AG04449 (cell line): ENCODE data around the gene NIT1.

ENCODE experiments used
- CTCF ChIA-PET: fragments of 350-600 bp; formaldehyde crosslinking; extraction: SDS; loops from one replicate; lab custom pipeline; 2021; ENCODE audit warnings: antibody characterized with exemption; lab: Yijun Ruan, JAX
- POLR2A ChIA-PET: fragments of 400-600, 350-600 bp; formaldehyde crosslinking; extraction: SDS; loops from one replicate; lab custom pipeline; 2020; ENCODE audit warnings: antibody characterized with exemption, inconsistent platforms; lab: Yijun Ruan, JAX
- DNase-seq: peaks from one replicate; pipeline ENCODE4 v3.0.0-alpha.2; 2010; ENCODE audit warnings: low read depth, low spot score
- H3K4me3 ChIP-seq: 2 replicates; pipeline ENCODE4 v1.5.1; 2011; ENCODE audit warnings: low read depth, mild to moderate bottlenecking, control low read depth, low read length
- TF ChIP-seq, protein P1 (sequence below): IDR thresholded peaks from one replicate; pipeline ENCODE4 v1.5.1; 2011; ENCODE audit warnings: mild to moderate bottlenecking, moderate library complexity, low read length, control low read depth, inconsistent platforms; ENCODE audit not compliant: insufficient read depth; ENCODE audit errors: missing control alignments

Gene NIT1

DNA sequence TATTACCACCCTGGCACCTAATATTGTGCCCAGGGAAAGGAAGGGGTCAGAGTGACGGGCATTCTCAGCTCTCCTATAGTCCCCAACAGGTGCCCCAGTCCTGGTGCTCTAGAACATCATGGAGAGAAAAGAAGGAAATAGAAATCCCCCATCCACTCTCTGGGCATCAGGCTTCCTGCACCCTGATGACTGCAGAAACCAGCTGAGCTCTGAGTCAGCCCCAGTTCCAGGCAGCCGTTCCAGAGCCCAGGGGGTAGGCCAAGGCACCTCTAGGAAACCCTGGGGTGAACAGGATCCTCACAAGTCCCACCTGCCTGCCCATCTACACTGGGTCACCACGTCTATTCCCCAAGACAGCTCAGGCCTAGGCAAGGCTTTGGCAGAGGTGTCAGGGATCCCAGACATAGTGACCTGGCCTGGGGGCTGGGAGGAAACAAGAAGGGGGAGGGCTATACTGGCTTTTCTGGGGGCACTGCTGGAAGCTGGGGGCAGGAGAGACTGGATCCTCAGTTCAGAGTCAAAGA lies 29.3 kb upstream of the NIT1 start:
- TF ChIP-seq, protein P1, sequence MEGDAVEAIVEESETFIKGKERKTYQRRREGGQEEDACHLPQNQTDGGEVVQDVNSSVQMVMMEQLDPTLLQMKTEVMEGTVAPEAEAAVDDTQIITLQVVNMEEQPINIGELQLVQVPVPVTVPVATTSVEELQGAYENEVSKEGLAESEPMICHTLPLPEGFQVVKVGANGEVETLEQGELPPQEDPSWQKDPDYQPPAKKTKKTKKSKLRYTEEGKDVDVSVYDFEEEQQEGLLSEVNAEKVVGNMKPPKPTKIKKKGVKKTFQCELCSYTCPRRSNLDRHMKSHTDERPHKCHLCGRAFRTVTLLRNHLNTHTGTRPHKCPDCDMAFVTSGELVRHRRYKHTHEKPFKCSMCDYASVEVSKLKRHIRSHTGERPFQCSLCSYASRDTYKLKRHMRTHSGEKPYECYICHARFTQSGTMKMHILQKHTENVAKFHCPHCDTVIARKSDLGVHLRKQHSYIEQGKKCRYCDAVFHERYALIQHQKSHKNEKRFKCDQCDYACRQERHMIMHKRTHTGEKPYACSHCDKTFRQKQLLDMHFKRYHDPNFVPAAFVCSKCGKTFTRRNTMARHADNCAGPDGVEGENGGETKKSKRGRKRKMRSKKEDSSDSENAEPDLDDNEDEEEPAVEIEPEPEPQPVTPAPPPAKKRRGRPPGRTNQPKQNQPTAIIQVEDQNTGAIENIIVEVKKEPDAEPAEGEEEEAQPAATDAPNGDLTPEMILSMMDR = no peak
- no peak overlapping the region for H3K4me3 ChIP-seq
- ChIA-PET CTCF (interaction anchor here (1.0 to 7.8 kb wide), 4 partner anchors 10 to 93 kb away, joined by 3 to 82 read pairs (median 4); partner anchors contain the start of gene KLHDC9), POLR2A (interaction anchor here (1.1 to 1.3 kb wide), 2 partner anchors 12 to 43 kb away, joined by 3 to 4 read pairs; partner anchors contain the start of gene USF1)
- no peak for DNase-seq

DNA sequence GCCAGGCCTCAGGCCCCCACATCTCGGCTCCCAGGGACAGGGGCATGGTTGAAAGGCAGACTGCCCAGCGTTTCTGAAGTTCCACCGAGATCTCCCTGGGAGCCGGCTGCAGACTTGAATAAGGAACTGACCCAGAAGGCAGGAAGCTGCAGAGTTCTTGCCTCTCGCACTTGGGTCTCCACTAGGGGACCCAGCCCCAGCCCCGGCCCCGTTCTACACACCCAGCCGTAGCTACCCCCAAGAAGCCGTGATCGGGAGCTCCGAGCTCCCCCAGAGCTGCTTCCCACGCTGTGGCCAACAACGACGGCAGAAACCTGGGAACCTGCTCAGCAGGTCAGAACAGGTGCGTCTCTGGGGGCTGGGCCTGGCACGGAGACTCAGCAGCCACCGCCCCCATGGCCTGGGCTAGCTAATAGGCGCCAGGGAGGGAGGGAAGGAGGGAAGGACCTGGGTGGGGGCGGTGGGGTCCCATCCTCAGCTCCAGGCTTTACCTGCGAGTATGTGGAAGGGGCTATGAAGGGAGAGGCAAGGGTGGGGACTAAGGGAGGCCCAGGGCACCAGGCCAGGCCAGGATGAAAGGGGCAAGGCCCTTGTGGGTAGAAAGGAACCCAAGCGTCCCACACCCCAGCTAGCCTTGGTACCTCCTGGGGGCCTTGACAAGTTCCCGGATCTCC lies 28.5 kb upstream of the NIT1 start, which contains the start of gene NECTIN4:
Gene NECTIN4 (minus strand): TSS at position 308 of the 674 bp plus-strand sequence. CDS start 262 bp downstream, at position 46.
- ChIA-PET POLR2A (interaction anchor here (1.1 to 1.3 kb wide), 2 partner anchors 12 to 44 kb away, joined by 3 to 4 read pairs; partner anchors contain the start of gene USF1), CTCF (interaction anchor here (0.5 to 7.8 kb wide), 4 partner anchors 9 to 92 kb away, joined by 3 to 82 read pairs (median 4); partner anchors contain the start of gene KLHDC9)
- DNase-seq = no peak
- TF ChIP-seq, protein P1 = no peak
- H3K4me3 ChIP-seq = no peak within 1 kb of the TSS

DNA sequence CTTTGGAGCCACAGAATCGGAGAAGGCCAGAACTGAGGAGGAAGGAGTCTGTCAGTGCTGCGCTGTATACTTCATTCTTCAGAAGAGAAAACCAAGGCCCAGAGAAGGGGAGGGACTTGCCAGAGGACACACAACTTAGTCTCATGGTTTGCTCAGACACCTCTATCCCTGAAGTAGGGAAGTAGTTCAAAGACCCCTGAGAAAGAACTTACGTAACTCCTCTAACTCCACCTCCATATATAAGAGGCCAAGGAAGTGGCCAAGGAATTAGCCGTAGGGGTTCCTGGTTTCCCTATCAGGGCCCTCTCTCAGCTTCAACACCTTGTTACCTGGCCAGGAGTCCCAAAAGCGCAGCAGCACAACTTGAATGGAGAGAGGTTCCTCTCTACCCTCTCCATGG lies 28.0 kb upstream of the NIT1 start:
- no peak overlapping the region for H3K4me3 ChIP-seq
- CTCF ChIA-PET = interaction anchor here (1.0 to 7.8 kb wide), 3 partner anchors 9 to 93 kb away, joined by 4 to 82 read pairs (median 5); partner anchors contain the start of gene KLHDC9
- DNase-seq = no peak
- TF ChIP-seq, protein P1 = no peak
- POLR2A ChIA-PET = no interaction called here

DNA sequence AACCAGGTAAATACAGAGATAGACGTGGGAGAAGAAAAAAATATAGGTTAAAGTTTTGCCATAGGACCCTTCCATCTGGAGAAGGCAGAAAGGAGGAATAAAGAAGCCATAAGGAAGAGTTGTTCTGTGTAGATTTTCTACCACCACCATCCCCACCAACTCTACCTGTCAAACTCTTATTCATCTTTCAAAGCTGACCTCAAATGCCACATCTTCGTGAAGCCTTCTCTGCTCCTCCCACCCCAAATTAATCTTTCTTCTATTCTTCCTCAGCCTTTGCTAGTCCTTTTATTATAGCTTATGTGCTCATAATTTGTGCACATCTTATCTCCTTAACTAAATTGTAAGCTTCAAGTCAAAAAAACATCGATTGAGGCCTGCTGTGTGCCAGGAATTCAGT lies 27.3 kb upstream of the NIT1 start:
- ChIA-PET POLR2A (no interaction called here), CTCF (no interaction called here)

DNA sequence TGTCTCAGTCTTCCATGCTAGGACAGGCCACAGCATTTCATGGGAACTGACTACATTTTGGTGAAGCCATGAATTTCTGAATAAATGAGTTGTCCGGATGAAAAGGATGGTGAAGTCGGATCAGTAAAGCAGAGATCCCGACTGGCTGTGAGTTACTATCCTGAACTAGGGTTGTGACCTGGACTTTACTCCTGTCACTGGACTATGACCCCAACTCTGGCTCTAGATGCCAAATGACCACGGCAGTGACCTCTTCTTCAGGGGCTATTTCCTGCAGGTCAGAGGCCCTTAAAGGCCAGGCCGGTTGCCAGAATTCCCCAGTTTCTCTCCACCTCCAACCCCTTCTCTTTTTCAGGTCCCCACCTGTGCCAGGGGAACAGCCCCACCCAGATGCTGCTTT lies 26.8 kb upstream of the NIT1 start:
- POLR2A ChIA-PET = no interaction called here

More for the DNA sequence above, 27.3 kb upstream of the NIT1 start:
- DNase-seq = no peak
- TF ChIP-seq, protein P1 = no peak
- H3K4me3 ChIP-seq = no peak overlapping the region

More for the DNA sequence above, 26.8 kb upstream of the NIT1 start:
- CTCF ChIA-PET = no interaction called here
- no peak overlapping the region for H3K4me3 ChIP-seq
- no peak for DNase-seq
- TF ChIP-seq, protein P1 = no peak
